Measurements from ENCODE around the gene CREB5.

Gene CREB5

DNA sequence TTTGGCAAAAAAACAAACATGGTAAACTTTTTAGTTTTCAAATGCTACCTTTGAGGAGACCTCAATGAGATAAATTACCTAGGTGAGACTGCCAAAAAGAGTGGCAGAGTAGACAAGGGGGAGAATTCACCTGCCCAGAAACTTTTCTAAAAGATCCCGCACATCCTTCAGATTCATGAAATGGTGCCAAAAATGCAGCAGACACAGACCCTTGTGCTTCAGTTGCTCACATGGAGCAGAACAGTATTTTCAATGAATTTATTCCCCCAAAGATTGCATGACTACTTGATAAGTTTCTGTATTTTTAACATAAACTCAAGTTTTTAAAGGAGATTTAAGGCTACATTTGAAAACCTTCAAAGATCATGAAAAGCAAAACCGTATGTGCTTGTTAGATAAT is 275.9 kb downstream of the CREB5 start:
- Histone ChIP-seq H2AFZ (ENCODE audit: low read depth, low read length) (no peak overlapping the region), H3K4ac (ENCODE audit: low read depth in 1 of 2, low read length in 2 of 2) (no peak overlapping the region), H3K27me3 (ENCODE audit: control insufficient read depth in 1 of 2, insufficient read depth in 1 of 2, low read length in 2 of 2) (no peaks in the 10 kb centered on the region), H3K9ac (ENCODE audit: low read length) (peak overlapping the region; percentile 99), H3K4me2 (ENCODE audit: low read length, poor library complexity, severe bottlenecking) (peak overlapping the region; percentile 64), H4K91ac (ENCODE audit: low read length) (no peak overlapping the region), H2BK5ac (ENCODE audit: low read depth, low read length, poor library complexity, severe bottlenecking) (no peak overlapping the region), H3K14ac (ENCODE audit: low read length in 2 of 2) (no peak overlapping the region), H3K18ac (ENCODE audit: low read depth in 1 of 2, low read length in 2 of 2) (no peak overlapping the region), H3K27ac (ENCODE audit: low read length, poor library complexity, severe bottlenecking) (no peak overlapping the region), H4K8ac (ENCODE audit: low read length) (no peak overlapping the region), H3K4me3 (ENCODE audit: insufficient read depth in 1 of 2, low read depth in 1 of 2, low read length in 2 of 2) (peak overlapping the region in 1 of 2 experiments; percentile 81), H3K23ac (ENCODE audit: low read length in 2 of 2) (no peak overlapping the region), H3K4me1 (ENCODE audit: control insufficient read depth, insufficient read depth, low read depth, low read length) (peaks cover 16% of the 10 kb centered on the region), H3K36me3 (ENCODE audit: control insufficient read depth in 1 of 2, insufficient read depth in 2 of 2, low read depth in 1 of 2, low read length in 2 of 2) (peaks cover 4 to 12% of the 10 kb centered on the region in 2 experiments), H3K9me3 (ENCODE audit: control insufficient read depth, low read length) (no peaks in the 10 kb centered on the region), H2BK120ac (ENCODE audit: low read depth, low read length) (no peak overlapping the region), H3K79me1 (replicated peaks; ENCODE audit: low read length, poor library complexity, severe bottlenecking) (peaks cover 12% of the 10 kb centered on the region), H2BK15ac (ENCODE audit: low read depth, poor library complexity, severe bottlenecking) (no peak overlapping the region), H2AK5ac (ENCODE audit: low read length, severe bottlenecking) (no peak overlapping the region), H2BK12ac (ENCODE audit: low read length in 2 of 2) (no peak overlapping the region)
- 100% methylated on average over 1 of the region's 2 CpGs for WGBS
- no peak for DNase-seq

DNA sequence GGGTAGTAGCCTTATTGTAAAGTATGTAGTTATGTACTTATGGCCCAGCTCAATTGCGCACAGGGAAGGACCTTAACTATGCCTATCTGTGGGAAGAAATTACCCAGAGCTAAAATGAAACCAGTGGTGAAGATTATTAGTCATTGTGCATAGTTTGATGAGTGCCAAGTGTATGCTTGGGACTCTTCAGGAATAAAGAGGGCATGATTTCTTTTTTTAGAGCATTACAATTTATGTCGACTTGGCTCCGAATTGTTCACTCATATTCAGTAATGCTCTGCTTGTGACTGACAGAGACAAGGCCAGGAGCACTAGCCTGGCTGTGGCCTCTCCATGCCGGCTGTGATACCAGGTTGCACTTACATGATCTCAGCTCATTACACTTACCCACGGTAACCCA is 276.3 kb downstream of the CREB5 start:
- Histone ChIP-seq H4K91ac (ENCODE audit: low read length) (no peak overlapping the region), H4K8ac (ENCODE audit: low read length) (no peak overlapping the region), H3K9ac (ENCODE audit: low read length) (peak overlapping the region; percentile 99), H3K4ac (ENCODE audit: low read depth in 1 of 2, low read length in 2 of 2) (no peak overlapping the region), H3K18ac (ENCODE audit: low read depth in 1 of 2, low read length in 2 of 2) (no peak overlapping the region), H3K4me3 (ENCODE audit: insufficient read depth in 1 of 2, low read depth in 1 of 2, low read length in 2 of 2) (peak overlapping the region in 1 of 2 experiments; percentile 81), H3K14ac (ENCODE audit: low read length in 2 of 2) (no peak overlapping the region), H2BK15ac (ENCODE audit: low read depth, poor library complexity, severe bottlenecking) (no peak overlapping the region), H3K23ac (ENCODE audit: low read length in 2 of 2) (no peak overlapping the region), H3K27ac (ENCODE audit: low read length, poor library complexity, severe bottlenecking) (no peak overlapping the region), H3K36me3 (ENCODE audit: control insufficient read depth in 1 of 2, insufficient read depth in 2 of 2, low read depth in 1 of 2, low read length in 2 of 2) (peaks cover 4 to 13% of the 10 kb centered on the region in 2 experiments), H3K79me1 (replicated peaks; ENCODE audit: low read length, poor library complexity, severe bottlenecking) (peaks cover 13% of the 10 kb centered on the region), H2AK5ac (ENCODE audit: low read length, severe bottlenecking) (no peak overlapping the region), H3K4me2 (ENCODE audit: low read length, poor library complexity, severe bottlenecking) (no peak overlapping the region), H3K27me3 (ENCODE audit: control insufficient read depth in 1 of 2, insufficient read depth in 1 of 2, low read length in 2 of 2) (no peaks in the 10 kb centered on the region), H3K9me3 (ENCODE audit: control insufficient read depth, low read length) (no peaks in the 10 kb centered on the region), H2BK12ac (ENCODE audit: low read length in 2 of 2) (no peak overlapping the region), H3K4me1 (ENCODE audit: control insufficient read depth, insufficient read depth, low read depth, low read length) (peaks cover 16% of the 10 kb centered on the region), H2AFZ (ENCODE audit: low read depth, low read length) (no peak overlapping the region), H2BK5ac (ENCODE audit: low read depth, low read length, poor library complexity, severe bottlenecking) (no peak overlapping the region), H2BK120ac (ENCODE audit: low read depth, low read length) (no peak overlapping the region)
- DNase-seq = peak; percentile 60
- WGBS = 91% methylated on average over 4 of the region's 5 CpGs

DNA sequence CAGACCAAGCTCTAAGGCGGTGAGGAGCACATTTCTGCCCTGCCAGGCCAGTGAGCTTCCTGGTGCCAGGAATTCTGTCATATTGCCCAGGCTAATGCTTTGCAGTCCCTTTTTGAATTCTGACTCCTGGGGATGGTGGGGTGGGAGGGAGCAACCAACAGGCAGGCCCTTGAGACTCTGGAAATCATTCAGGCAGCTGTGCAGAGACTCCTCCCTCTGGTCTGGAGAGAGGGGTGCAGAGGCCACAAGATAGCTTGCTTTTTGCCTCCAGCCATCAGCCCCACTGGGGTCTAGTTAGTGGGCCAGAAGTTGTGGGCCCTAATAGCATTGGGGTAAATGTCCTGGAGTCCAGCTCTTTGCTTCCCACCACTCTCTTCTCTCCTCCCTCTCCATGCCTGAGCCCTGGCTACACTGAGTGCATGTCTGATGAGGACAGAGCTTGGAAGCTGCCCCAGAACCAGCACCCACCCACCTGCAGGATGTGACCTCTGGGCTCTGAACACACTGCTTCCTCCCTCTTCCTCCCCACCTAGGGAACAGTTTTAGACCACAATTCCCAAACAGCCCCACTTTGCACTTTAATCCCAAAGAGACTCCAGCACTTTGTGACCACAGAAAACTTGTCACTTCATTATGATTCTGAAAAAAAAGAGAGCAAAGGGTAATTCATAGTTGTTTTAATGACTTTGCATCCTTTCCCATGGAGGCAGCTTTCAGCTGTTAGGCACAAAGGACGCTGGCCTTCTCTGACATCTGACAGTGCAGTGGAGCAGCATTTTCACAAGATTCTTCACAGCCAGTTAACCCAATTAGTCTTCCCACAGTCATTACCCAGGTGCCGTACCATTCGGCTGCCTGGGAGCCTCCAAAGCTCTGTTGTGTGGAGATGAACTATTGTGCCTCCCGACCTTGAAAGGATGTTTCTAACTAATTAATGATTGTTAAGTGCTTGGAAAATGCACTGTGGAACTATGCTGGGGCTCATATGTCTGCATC is 283.3 kb downstream of the CREB5 start:
- Histone ChIP-seq H3K9ac (ENCODE audit: low read length) (no peak overlapping the region), H2BK5ac (ENCODE audit: low read depth, low read length, poor library complexity, severe bottlenecking) (no peak overlapping the region), H2BK15ac (ENCODE audit: low read depth, poor library complexity, severe bottlenecking) (no peak overlapping the region), H3K79me1 (replicated peaks; ENCODE audit: low read length, poor library complexity, severe bottlenecking) (peaks cover 26% of the 10 kb centered on the region), H3K23ac (ENCODE audit: low read length in 2 of 2) (no peak overlapping the region), H3K4ac (ENCODE audit: low read depth in 1 of 2, low read length in 2 of 2) (no peak overlapping the region), H3K27me3 (ENCODE audit: control insufficient read depth in 1 of 2, insufficient read depth in 1 of 2, low read length in 2 of 2) (no peaks in the 10 kb centered on the region), H2AFZ (ENCODE audit: low read depth, low read length) (no peak overlapping the region), H3K14ac (ENCODE audit: low read length in 2 of 2) (no peak overlapping the region), H4K8ac (ENCODE audit: low read length) (no peak overlapping the region), H3K36me3 (ENCODE audit: control insufficient read depth in 1 of 2, insufficient read depth in 2 of 2, low read depth in 1 of 2, low read length in 2 of 2) (peaks cover 0 to 6% of the 10 kb centered on the region in 2 experiments), H3K9me3 (ENCODE audit: control insufficient read depth, low read length) (no peaks in the 10 kb centered on the region), H2BK120ac (ENCODE audit: low read depth, low read length) (no peak overlapping the region), H3K4me3 (ENCODE audit: insufficient read depth in 1 of 2, low read depth in 1 of 2, low read length in 2 of 2) (no peak overlapping the region), H2AK5ac (ENCODE audit: low read length, severe bottlenecking) (no peak overlapping the region), H3K4me2 (ENCODE audit: low read length, poor library complexity, severe bottlenecking) (no peak overlapping the region), H2BK12ac (ENCODE audit: low read length in 2 of 2) (no peak overlapping the region), H3K27ac (ENCODE audit: low read length, poor library complexity, severe bottlenecking) (no peak overlapping the region), H3K18ac (ENCODE audit: low read depth in 1 of 2, low read length in 2 of 2) (no peak overlapping the region), H4K91ac (ENCODE audit: low read length) (no peak overlapping the region), H3K4me1 (ENCODE audit: control insufficient read depth, insufficient read depth, low read depth, low read length) (peaks cover 12% of the 10 kb centered on the region)
- DNase-seq = no peak
- 81% methylated on average over 5 of the region's 5 CpGs for WGBS

DNA sequence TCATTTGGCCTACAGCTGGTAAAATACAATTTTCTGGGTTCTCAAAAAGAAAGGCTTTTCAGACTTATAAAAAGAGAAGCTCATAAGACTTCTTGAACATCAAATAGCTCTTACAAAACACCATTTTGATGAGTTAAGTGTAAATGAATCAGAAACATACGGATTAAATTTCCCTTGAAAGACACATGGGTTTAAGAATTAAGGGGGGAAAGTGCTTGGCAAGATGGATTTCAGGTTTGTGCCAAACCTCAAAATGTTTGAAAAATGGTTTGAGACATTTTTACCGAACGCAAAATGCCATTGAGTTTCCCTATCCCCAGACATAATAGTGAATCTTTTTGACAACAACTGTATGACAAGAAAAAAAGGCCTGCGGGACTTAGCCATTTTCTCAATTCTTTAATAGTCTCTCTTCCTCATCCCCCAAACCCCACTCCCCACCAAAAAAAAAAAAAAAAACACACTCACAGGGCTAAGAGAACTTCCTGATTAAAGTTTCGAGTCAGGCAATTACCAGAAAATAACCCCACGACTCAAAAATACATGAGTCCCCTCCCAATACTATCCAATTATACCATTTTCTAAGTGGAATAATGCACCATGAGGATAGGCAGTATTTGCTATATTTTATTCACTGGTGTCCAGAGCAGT is 285.7 kb downstream of the CREB5 start:
- Histone ChIP-seq H2BK12ac (ENCODE audit: low read length in 2 of 2) (no peak overlapping the region), H2BK15ac (ENCODE audit: low read depth, poor library complexity, severe bottlenecking) (no peak overlapping the region), H3K4ac (ENCODE audit: low read depth in 1 of 2, low read length in 2 of 2) (no peak overlapping the region), H2BK5ac (ENCODE audit: low read depth, low read length, poor library complexity, severe bottlenecking) (no peak overlapping the region), H3K9me3 (ENCODE audit: control insufficient read depth, low read length) (no peaks in the 10 kb centered on the region), H3K4me1 (ENCODE audit: control insufficient read depth, insufficient read depth, low read depth, low read length) (peaks cover 12% of the 10 kb centered on the region), H3K27ac (ENCODE audit: low read length, poor library complexity, severe bottlenecking) (no peak overlapping the region), H3K9ac (ENCODE audit: low read length) (peak overlapping the region; percentile 74), H3K79me1 (replicated peaks; ENCODE audit: low read length, poor library complexity, severe bottlenecking) (peaks cover 21% of the 10 kb centered on the region), H2AFZ (ENCODE audit: low read depth, low read length) (no peak overlapping the region), H3K36me3 (ENCODE audit: control insufficient read depth in 1 of 2, insufficient read depth in 2 of 2, low read depth in 1 of 2, low read length in 2 of 2) (peaks cover 0 to 2% of the 10 kb centered on the region in 2 experiments), H4K91ac (ENCODE audit: low read length) (no peak overlapping the region), H2AK5ac (ENCODE audit: low read length, severe bottlenecking) (no peak overlapping the region), H3K18ac (ENCODE audit: low read depth in 1 of 2, low read length in 2 of 2) (no peak overlapping the region), H3K27me3 (ENCODE audit: control insufficient read depth in 1 of 2, insufficient read depth in 1 of 2, low read length in 2 of 2) (no peaks in the 10 kb centered on the region), H3K4me2 (ENCODE audit: low read length, poor library complexity, severe bottlenecking) (no peak overlapping the region), H3K14ac (ENCODE audit: low read length in 2 of 2) (no peak overlapping the region), H3K23ac (ENCODE audit: low read length in 2 of 2) (no peak overlapping the region), H3K4me3 (ENCODE audit: insufficient read depth in 1 of 2, low read depth in 1 of 2, low read length in 2 of 2) (peak overlapping the region in 1 of 2 experiments; percentile 67), H4K8ac (ENCODE audit: low read length) (no peak overlapping the region), H2BK120ac (ENCODE audit: low read depth, low read length) (no peak overlapping the region)
- DNase-seq = no peak
- WGBS = 79% methylated on average over 5 of the region's 6 CpGs

All from mesenchymal stem cell (in vitro differentiated cells and primary cell).